8988T (cell line): ENCODE data around the gene SSNA1.

ENCODE experiments used
- DNase-seq: peaks from one replicate; pipeline ENCODE4 v3.0.0; 2011

The SSNA1 gene

GRCh38 chr9:137184881-137185660 is 3.4 kb upstream of the SSNA1 start:
- no peak for DNase-seq

DNA sequence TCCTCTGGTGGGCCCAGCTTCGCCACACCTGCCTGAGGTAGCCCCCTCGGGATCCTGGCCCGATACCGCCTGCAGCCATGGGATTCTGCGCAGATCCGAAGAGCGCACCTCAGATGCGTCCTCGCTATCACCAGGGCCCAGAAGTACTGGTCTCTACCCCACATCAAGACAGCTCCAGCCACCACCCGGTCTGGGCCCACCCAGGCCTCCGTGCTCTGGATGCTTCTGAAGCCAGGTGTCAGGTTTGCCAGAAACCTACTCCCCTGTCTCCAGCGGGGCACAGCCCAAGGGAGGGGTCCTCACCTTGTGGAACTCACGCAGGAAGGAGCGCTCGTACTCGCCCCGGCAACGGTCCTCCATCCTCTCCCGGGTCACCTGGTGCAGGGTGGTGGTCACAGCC is 2.6 kb upstream of the SSNA1 start:
- DNase-seq, result no peak

GRCh38 chr9:137186385-137186784 is 2.1 kb upstream of the SSNA1 start:
- no peak for DNase-seq

DNA sequence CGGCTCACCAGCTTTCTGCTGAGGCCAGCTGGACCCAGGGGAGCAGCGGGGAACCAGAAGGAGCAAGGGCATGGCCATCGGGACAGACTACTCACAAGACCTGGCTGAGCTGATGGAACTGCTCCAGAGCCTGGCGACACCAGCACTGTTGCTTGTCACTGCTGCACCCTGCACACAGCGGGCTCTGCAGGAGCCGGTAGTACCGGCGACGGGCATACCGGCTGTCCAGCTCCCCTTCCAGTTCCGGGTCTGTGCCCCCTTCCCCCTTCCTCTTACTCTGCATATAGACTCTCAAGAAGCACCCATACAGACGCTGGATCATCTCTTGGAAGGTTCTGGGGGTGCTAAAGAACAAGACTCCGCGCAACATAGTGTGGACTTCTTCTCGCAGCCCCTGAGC is 1.1 kb upstream of the SSNA1 start:
- DNase-seq, result no peak

DNA sequence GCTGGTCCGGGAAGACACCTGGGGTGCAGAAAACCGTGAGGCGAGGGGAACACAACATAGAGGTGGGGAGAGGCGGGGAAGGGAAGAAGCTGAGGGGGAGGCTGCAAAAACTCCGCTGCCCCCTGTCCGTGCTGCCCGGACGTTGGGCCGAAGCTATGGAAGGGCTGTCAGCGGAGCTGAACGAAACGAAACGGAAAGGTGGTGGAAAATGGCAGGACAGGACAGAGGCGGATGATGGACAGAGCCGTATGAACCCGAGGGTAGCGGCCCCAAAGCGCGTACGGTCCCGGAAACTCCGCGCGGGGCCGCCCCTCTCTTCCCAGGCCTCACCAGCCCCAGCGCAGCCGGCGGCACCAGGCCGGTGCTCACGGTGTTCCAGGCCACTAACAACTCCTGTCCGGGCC is 388 bp upstream of the SSNA1 start:
- no peak for DNase-seq

GRCh38 chr9:137189297-137190295 is 1.1 kb downstream of the SSNA1 start:
- DNase-seq, result no peak

GRCh38 chr9:137190315-137190856 is 1.9 kb downstream of the SSNA1 start:
- peak; percentile 35 for DNase-seq

- DNase-seq, result no peak
Observed at GRCh38 chr9:137191245-137191644, 2.8 kb downstream of the SSNA1 start.

DNA sequence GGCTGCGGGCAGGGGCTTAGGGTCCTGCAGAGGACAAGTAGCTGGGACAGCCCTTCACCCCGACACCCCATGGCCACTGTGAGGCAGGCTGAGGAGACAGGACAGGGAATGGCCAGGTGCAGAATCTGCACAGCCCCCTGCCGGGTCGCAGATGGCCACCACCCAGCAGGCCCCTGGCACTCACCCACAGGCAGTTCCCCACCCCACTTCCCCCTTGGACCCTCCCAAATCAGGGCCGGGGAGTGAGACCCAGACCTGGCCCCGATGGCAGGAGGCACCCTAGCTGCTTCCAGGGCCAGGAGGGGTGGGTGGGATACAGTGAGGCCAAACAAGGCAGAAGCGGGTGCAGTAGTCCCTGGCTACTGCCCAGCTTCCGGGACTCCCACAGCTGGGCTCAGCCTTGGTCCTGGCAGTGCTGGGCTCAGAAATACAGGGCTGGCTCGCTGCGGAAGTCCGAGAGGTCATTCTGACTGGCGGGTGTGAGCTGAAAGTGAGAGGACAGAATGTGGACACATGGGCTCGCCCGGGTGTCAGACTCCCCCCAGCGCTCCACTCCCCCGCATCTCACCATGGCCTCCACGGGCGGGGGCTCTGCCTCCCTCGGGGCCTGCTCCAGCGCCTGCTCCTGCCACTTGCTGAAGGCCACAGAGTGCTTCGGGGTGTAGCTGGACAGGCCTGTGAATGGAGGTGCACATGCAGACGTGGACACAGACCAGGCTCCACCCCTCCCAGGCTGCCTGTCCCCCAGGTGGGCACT is 3.4 kb downstream of the SSNA1 start:
- no peak for DNase-seq

GRCh38 chr9:137192448-137192780 is 3.9 kb downstream of the SSNA1 start:
- no peak for DNase-seq

DNA sequence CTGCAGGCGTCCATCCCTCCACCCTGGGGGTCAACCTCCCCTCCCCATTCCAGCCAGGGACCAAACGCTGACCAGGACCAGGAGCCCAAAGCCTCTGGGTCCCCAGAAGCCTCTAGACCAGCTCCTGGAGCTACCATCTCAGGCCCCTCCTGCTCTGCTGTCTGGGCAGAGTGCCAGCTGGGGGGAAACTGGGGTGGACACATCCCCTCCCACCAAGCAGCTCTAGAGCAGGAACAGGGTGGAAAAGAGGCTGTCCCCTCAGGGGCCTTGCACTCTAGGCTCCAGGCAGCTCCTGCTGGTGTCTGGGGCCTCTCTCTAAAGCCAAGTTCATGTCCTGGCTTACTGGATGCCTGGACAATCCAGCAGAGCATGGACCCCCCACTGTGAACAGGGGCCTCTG is 4.4 kb downstream of the SSNA1 start:
- DNase-seq, result no peak

DNA sequence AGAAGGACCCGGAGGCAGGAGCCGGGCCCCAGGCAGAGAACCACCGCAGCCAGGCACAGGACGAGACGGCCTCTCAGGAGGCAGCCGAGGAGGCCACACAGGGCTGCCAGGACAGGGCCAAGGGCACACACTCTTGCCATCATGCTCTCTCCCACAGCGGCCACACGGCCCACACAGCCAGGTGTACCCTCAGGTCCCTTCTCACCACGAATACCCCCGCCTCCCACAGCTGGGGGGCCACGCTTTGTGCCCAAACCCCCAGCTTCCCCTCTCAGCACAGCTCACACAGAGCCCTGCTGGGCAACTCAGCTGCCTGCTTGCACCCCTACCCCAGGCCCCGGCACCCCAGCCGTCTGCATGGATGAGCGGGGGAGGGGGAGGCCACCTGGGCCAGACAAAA is 5.3 kb downstream of the SSNA1 start:
- no peak for DNase-seq

DNA sequence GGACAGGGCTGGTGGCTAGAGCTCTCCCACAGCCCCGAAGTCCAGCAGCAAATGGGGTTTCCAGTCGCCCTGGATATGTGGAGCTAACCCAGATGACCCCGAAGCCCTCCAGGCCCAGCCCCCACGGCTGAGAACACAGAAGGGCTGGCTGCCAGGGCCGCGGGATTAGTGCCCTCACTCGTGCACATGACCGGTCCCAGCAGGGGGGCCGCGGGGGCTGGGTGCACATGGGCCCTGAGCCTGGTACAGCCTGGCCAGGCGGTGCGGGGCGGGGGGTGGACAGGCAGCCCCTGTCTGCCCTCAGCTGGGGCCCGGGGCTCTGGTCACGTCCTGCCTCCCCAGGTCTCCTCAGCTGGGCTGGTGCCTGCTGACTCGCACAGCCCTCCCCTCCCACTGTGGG is 5.9 kb downstream of the SSNA1 start:
- DNase-seq, result no peak

DNA sequence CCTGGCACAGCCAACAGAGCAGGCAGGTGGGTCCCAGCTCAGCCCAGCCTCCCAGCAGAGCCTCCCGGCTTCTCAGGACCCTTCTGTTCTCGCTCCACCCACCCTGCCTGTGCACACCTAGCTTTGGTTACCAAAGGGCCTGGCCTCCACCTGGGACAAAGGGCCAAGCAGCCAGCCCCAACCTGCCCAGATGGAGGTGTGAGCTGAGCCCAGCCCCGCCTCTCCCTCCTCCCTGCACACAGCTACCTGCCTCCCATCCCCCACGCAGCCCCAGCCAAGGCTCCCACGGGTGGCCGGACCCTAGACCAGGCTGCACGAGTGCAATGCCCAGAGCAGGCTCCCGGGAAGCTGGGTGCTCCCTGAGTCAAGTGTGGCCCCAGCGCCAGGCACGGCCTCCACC is 6.4 kb downstream of the SSNA1 start:
- no peak for DNase-seq

- no peak for DNase-seq
Observed at GRCh38 chr9:137195525-137196220, 7.2 kb downstream of the SSNA1 start.

DNA sequence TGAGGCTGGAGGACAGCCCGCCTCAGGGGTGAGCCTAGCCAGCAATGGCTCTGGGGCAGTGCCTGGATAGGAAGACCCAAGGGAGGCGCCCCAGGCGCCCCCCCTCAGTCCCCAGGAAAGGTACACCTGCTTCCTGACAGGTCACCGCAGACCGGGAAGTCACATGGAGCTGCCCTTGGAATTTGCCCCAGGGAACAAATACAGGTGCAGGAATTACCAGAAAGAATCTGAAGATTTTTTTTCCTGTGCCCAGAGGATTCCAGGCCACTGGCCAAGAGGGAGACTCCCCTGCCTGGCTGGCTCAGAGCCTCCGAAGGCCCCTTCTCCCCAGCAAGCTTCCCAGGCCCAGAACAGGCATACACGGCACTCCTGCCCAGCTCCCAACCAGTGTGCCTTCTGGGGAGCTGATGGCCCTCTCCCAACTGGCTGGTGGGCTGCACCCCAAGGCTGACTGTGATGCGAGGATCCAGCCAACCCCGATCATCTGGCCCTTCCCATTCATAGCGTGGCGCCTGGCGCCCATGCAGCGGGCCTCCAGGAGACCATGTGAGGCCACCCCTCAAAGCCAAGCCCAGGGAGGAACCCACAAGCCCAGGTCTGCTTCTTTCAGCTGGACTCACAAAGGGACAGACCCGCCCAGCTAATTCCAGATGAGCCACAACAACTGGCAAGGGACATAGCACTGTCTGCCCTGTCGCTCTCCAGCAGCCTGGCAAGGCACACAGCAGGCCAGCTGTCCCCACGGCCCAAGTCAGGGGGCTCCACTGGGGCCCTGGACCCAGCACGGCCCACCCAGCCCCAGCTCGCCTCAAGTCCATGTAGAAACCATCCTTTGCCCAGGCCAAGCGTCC is 9.8 kb downstream of the SSNA1 start:
- DNase-seq, result peak; percentile 37

DNA sequence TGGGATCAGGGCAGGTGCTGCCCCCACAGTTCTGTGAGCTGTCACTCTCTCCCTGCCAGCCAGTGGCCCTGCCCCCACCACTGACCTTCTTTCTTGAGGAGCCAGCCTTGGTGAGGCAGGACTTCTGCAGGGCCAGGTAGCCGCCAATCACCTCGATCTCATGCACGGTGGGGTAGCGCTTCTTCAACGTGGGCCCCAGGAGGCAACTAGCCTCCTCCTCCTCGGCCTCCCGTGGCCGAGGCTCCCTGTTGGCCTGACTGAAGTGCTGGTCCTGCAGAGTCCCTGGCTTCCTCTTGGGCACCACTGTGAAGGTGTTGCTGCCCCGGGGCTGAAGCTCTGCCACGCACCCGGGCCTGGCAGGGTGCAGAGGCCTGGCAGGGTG is 10.4 kb downstream of the SSNA1 start:
- peak; percentile 41 for DNase-seq

- peak; percentile 47 for DNase-seq
Observed at GRCh38 chr9:137199411-137200121, 11.1 kb downstream of the SSNA1 start.

GRCh38 chr9:137200311-137201204 is 12.1 kb downstream of the SSNA1 start, which contains the start of gene TPRN:
Gene TPRN, minus strand, starts transcription at chr9:137200741. Its CDS starts 30 bp downstream, at chr9:137200711.
- peak; percentile 100 for DNase-seq
